ENCODE data around the gene ATF3.
"Not testable (repeated sequence)": the region's sequence is repeated elsewhere in the genome, so short reads cannot be mapped to it uniquely, and the experiment has no call there.

ATF3 gene

GRCh38 chr1:212652609-212653008 lies 44.0 kb downstream of the ATF3 start:
- H3K4me3 ChIP-seq (ENCODE audit: low read length in 2 of 2): no peak overlapping the region
- H3K23ac ChIP-seq (ENCODE audit: low read depth, low read length, poor library complexity): no peak overlapping the region
- H3K36me3 ChIP-seq (replicated peaks in 1 of 2; ENCODE audit: control insufficient read depth in 2 of 2, insufficient read depth in 2 of 2, low read length in 2 of 2): no peaks in the 10 kb centered on the region
- no peak overlapping the region for H3K18ac ChIP-seq (ENCODE audit: low read length)
- H3K4me2 ChIP-seq (ENCODE audit: insufficient read depth, low read length, poor library complexity, severe bottlenecking): no peak overlapping the region
- no peak overlapping the region for H3K9ac ChIP-seq (ENCODE audit: low read depth, low read length, poor library complexity)
- no peak overlapping the region for H2BK15ac ChIP-seq (ENCODE audit: low read length)
- no peak overlapping the region for H4K91ac ChIP-seq (ENCODE audit: low read depth, low read length, poor library complexity)
- H3K9me3 ChIP-seq (replicated peaks in 1 of 2; ENCODE audit: control insufficient read depth in 2 of 2, insufficient read depth in 1 of 2, low read depth in 1 of 2, low read length in 2 of 2): peaks cover 0 to 2% of the 10 kb centered on the region in 2 donors
- no peak overlapping the region for H3K4ac ChIP-seq (ENCODE audit: low read length)
- no peak overlapping the region for H3K27ac ChIP-seq (replicated peaks; ENCODE audit: low read length)
- no peak overlapping the region for H2BK12ac ChIP-seq (ENCODE audit: low read length)
- no CpG with 5 or more reads among the region's 1 CpG for WGBS, 2 donors (ENCODE audit: extremely low coverage in 2 of 2, insufficient read length in 2 of 2, insufficient replicate concordance in 1 of 2)
- no peak for DNase-seq (ENCODE audit: low spot score)
- H4K8ac ChIP-seq (ENCODE audit: low read depth, low read length): no peak overlapping the region
- no peak overlapping the region for H2AFZ ChIP-seq (ENCODE audit: low read length)
- no peak overlapping the region for H2BK120ac ChIP-seq (ENCODE audit: low read depth, low read length)
- no peaks in the 10 kb centered on the region for H3K79me1 ChIP-seq (ENCODE audit: low read depth, low read length)
- no peaks in the 10 kb centered on the region for H3K4me1 ChIP-seq (ENCODE audit: control insufficient read depth in 2 of 2, insufficient read depth in 1 of 2, low read depth in 1 of 2, low read length in 2 of 2)
- no peaks in the 10 kb centered on the region for H3K27me3 ChIP-seq (ENCODE audit: control insufficient read depth in 3 of 3, insufficient read depth in 3 of 3, low read depth in 1 of 3, low read length in 3 of 3)
- no peak overlapping the region for H2AK5ac ChIP-seq (ENCODE audit: low read depth, low read length)
- no peak overlapping the region for H2BK5ac ChIP-seq (ENCODE audit: low read length)
- no peak overlapping the region for H3K14ac ChIP-seq (ENCODE audit: low read length)

- no peak overlapping the region for H2BK12ac ChIP-seq (ENCODE audit: low read length)
- no peaks in the 10 kb centered on the region for H3K27me3 ChIP-seq (ENCODE audit: control insufficient read depth in 3 of 3, insufficient read depth in 3 of 3, low read depth in 1 of 3, low read length in 3 of 3)
- peaks cover 0 to 2% of the 10 kb centered on the region in 2 donors for H3K9me3 ChIP-seq (replicated peaks in 1 of 2; ENCODE audit: control insufficient read depth in 2 of 2, insufficient read depth in 1 of 2, low read depth in 1 of 2, low read length in 2 of 2)
- H3K4ac ChIP-seq (ENCODE audit: low read length): no peak overlapping the region
- H3K27ac ChIP-seq (replicated peaks; ENCODE audit: low read length): no peak overlapping the region
- no peak overlapping the region for H3K4me3 ChIP-seq (ENCODE audit: low read length in 2 of 2)
- H2BK120ac ChIP-seq (ENCODE audit: low read depth, low read length): no peak overlapping the region
- H3K18ac ChIP-seq (ENCODE audit: low read length): no peak overlapping the region
- no peak overlapping the region for H3K4me2 ChIP-seq (ENCODE audit: insufficient read depth, low read length, poor library complexity, severe bottlenecking)
- no peak overlapping the region for H2BK15ac ChIP-seq (ENCODE audit: low read length)
- no peak for DNase-seq (ENCODE audit: low spot score)
- H3K4me1 ChIP-seq (ENCODE audit: control insufficient read depth in 2 of 2, insufficient read depth in 1 of 2, low read depth in 1 of 2, low read length in 2 of 2): no peaks in the 10 kb centered on the region
- H2AK5ac ChIP-seq (ENCODE audit: low read depth, low read length): no peak overlapping the region
- H2BK5ac ChIP-seq (ENCODE audit: low read length): no peak overlapping the region
- WGBS, 2 donors (ENCODE audit: extremely low coverage in 2 of 2, insufficient read length in 2 of 2, insufficient replicate concordance in 1 of 2): no CpG with 5 or more reads among the region's 6 CpGs
- no peak overlapping the region for H2AFZ ChIP-seq (ENCODE audit: low read length)
- H3K79me1 ChIP-seq (ENCODE audit: low read depth, low read length): no peaks in the 10 kb centered on the region
- no peak overlapping the region for H3K14ac ChIP-seq (ENCODE audit: low read length)
- H3K9ac ChIP-seq (ENCODE audit: low read depth, low read length, poor library complexity): no peak overlapping the region
- no peak overlapping the region for H4K8ac ChIP-seq (ENCODE audit: low read depth, low read length)
- no peaks in the 10 kb centered on the region for H3K36me3 ChIP-seq (replicated peaks in 1 of 2; ENCODE audit: control insufficient read depth in 2 of 2, insufficient read depth in 2 of 2, low read length in 2 of 2)
- no peak overlapping the region for H3K23ac ChIP-seq (ENCODE audit: low read depth, low read length, poor library complexity)
- no peak overlapping the region for H4K91ac ChIP-seq (ENCODE audit: low read depth, low read length, poor library complexity)
Measured at GRCh38 chr1:212655668-212656440, 47.3 kb downstream of the ATF3 start.

- Histone ChIP-seq H2BK5ac (ENCODE audit: low read length) (no peak overlapping the region), H4K91ac (ENCODE audit: low read depth, low read length, poor library complexity) (no peak overlapping the region), H3K23ac (ENCODE audit: low read depth, low read length, poor library complexity) (no peak overlapping the region), H3K18ac (ENCODE audit: low read length) (no peak overlapping the region), H3K27ac (replicated peaks; ENCODE audit: low read length) (no peak overlapping the region), H3K79me1 (ENCODE audit: low read depth, low read length) (no peaks in the 10 kb centered on the region), H4K8ac (ENCODE audit: low read depth, low read length) (no peak overlapping the region), H2BK15ac (ENCODE audit: low read length) (peak overlapping the region; percentile 12), H3K9ac (ENCODE audit: low read depth, low read length, poor library complexity) (no peak overlapping the region), H3K14ac (ENCODE audit: low read length) (no peak overlapping the region), H2AFZ (ENCODE audit: low read length) (no peak overlapping the region), H3K4me1 (ENCODE audit: control insufficient read depth in 2 of 2, insufficient read depth in 1 of 2, low read depth in 1 of 2, low read length in 2 of 2) (no peaks in the 10 kb centered on the region), H3K4me3 (ENCODE audit: low read length in 2 of 2) (no peak overlapping the region), H3K36me3 (replicated peaks in 1 of 2; ENCODE audit: control insufficient read depth in 2 of 2, insufficient read depth in 2 of 2, low read length in 2 of 2) (no peaks in the 10 kb centered on the region), H3K9me3 (replicated peaks in 1 of 2; ENCODE audit: control insufficient read depth in 2 of 2, insufficient read depth in 1 of 2, low read depth in 1 of 2, low read length in 2 of 2) (peaks cover 0 to 2% of the 10 kb centered on the region in 2 donors), H3K4me2 (ENCODE audit: insufficient read depth, low read length, poor library complexity, severe bottlenecking) (no peak overlapping the region), H3K4ac (ENCODE audit: low read length) (no peak overlapping the region), H2BK12ac (ENCODE audit: low read length) (no peak overlapping the region), H2BK120ac (ENCODE audit: low read depth, low read length) (no peak overlapping the region), H3K27me3 (ENCODE audit: control insufficient read depth in 3 of 3, insufficient read depth in 3 of 3, low read depth in 1 of 3, low read length in 3 of 3) (no peaks in the 10 kb centered on the region), H2AK5ac (ENCODE audit: low read depth, low read length) (no peak overlapping the region)
- DNase-seq (ENCODE audit: low spot score): no peak
- no CpG with 5 or more reads among the region's 5 CpGs for WGBS, 2 donors (ENCODE audit: extremely low coverage in 2 of 2, insufficient read length in 2 of 2, insufficient replicate concordance in 1 of 2)
Measured at GRCh38 chr1:212656730-212657129, 48.2 kb downstream of the ATF3 start.

GRCh38 chr1:212658250-212658649 lies 49.7 kb downstream of the ATF3 start:
- H4K91ac ChIP-seq (ENCODE audit: low read depth, low read length, poor library complexity); DNase-seq (ENCODE audit: low spot score): not testable (repeated sequence)
- peak overlapping the region; percentile 11 for H3K4me2 ChIP-seq (ENCODE audit: insufficient read depth, low read length, poor library complexity, severe bottlenecking)

More at GRCh38 chr1:212658250-212658649, 49.7 kb downstream of the ATF3 start:
- H2AFZ ChIP-seq (ENCODE audit: low read length): peak overlapping the region; percentile 81
- H4K8ac ChIP-seq (ENCODE audit: low read depth, low read length): peak overlapping the region; percentile 17
- H2BK12ac ChIP-seq (ENCODE audit: low read length); H3K23ac ChIP-seq (ENCODE audit: low read depth, low read length, poor library complexity); H3K9ac ChIP-seq (ENCODE audit: low read depth, low read length, poor library complexity); H3K79me1 ChIP-seq (ENCODE audit: low read depth, low read length); H2AK5ac ChIP-seq (ENCODE audit: low read depth, low read length); H2BK5ac ChIP-seq (ENCODE audit: low read length); H3K18ac ChIP-seq (ENCODE audit: low read length); H3K4ac ChIP-seq (ENCODE audit: low read length); H3K9me3 ChIP-seq (replicated peaks in 1 of 2; ENCODE audit: control insufficient read depth in 2 of 2, insufficient read depth in 1 of 2, low read depth in 1 of 2, low read length in 2 of 2); H2BK15ac ChIP-seq (ENCODE audit: low read length); H3K36me3 ChIP-seq (replicated peaks in 1 of 2; ENCODE audit: control insufficient read depth in 2 of 2, insufficient read depth in 2 of 2, low read length in 2 of 2); H2BK120ac ChIP-seq (ENCODE audit: low read depth, low read length); H3K4me3 ChIP-seq (ENCODE audit: low read length in 2 of 2); H3K14ac ChIP-seq (ENCODE audit: low read length); H3K27ac ChIP-seq (replicated peaks; ENCODE audit: low read length); H3K4me1 ChIP-seq (ENCODE audit: control insufficient read depth in 2 of 2, insufficient read depth in 1 of 2, low read depth in 1 of 2, low read length in 2 of 2); H3K27me3 ChIP-seq (ENCODE audit: control insufficient read depth in 3 of 3, insufficient read depth in 3 of 3, low read depth in 1 of 3, low read length in 3 of 3): not testable (repeated sequence)
- WGBS, 2 donors (ENCODE audit: extremely low coverage in 2 of 2, insufficient read length in 2 of 2, insufficient replicate concordance in 1 of 2): no CpG with 5 or more reads among the region's 7 CpGs
